KOPT-K1 (cell line): ENCODE data around the gene NKAIN2.
"Not testable (repeated sequence)": the region's sequence is repeated elsewhere in the genome, so short reads cannot be mapped to it uniquely, and the experiment has no call there.

Experiments used
- H3K27ac ChIP-seq: fragments of 200-600 bp; sonication (generic); 2 replicates; pipeline ENCODE4 v1.5.1; 2016; ENCODE audit warnings: antibody characterized with exemption, mild to moderate bottlenecking, low read depth, low read length; ENCODE audit not compliant: poor library complexity, severe bottlenecking
- H3K36me3 ChIP-seq: fragments of 200-600 bp; sonication (generic); 2 replicates; pipeline ENCODE4 v1.5.1; 2017; ENCODE audit warnings: antibody characterized with exemption, mild to moderate bottlenecking, low read length, moderate library complexity; ENCODE audit not compliant: insufficient read depth
- H3K9me3 ChIP-seq: fragments of 200-600 bp; sonication (generic); 2 replicates; pipeline ENCODE4 v1.5.1; 2017; ENCODE audit warnings: antibody characterized with exemption, low read length, mild to moderate bottlenecking; ENCODE audit not compliant: insufficient read depth, poor library complexity, severe bottlenecking

Gene NKAIN2

GRCh38 chr6:124389127-124389526, 585.5 kb downstream of the NKAIN2 start:
- H3K36me3 ChIP-seq = no peaks in the 10 kb centered on the region
- no peak overlapping the region for H3K27ac ChIP-seq
- no peaks in the 10 kb centered on the region for H3K9me3 ChIP-seq

DNA sequence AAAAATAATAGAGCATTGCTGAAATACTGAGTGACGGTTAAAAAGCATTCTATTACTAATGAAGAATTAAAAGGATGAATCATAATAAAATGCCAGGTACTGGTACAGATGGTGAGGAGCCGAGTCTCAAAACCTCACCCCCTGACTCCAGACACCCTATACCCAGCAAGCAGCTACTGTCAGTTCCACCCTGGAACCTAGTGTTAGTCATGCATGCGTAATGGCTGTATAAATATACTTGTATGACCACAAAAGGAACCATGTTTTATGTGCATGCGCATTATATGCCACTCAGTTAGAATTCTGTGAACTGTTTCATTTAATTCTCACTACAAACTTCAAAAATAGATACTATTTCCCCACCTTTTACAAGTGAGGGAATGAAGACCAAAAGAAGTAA, 589.9 kb downstream of the NKAIN2 start:
- Histone ChIP-seq H3K9me3 (no peaks in the 10 kb centered on the region), H3K36me3 (no peaks in the 10 kb centered on the region), H3K27ac (no peak overlapping the region)

DNA sequence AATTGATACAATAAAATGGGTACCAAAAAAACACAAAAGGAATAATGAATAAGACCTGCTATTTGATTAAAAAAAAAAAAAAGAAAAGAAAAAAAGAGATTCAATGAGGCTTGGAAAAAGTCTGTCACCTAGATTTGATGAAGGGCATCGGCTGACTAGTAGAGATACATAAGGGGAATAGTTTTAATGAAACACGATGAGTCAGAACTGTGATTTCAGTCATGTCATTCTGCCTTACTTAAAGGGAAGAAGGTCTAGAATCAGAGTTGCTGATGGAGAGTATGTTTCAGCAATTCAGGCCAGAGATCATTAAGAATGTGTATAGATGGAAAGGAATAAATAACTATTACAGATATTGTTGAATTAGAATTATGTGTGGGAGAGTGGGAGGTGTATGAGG, 592.7 kb downstream of the NKAIN2 start:
- no peaks in the 10 kb centered on the region for H3K9me3 ChIP-seq

GRCh38 chr6:124400261-124400999, 596.8 kb downstream of the NKAIN2 start:
- Histone ChIP-seq H3K27ac (no peak overlapping the region), H3K36me3 (no peaks in the 10 kb centered on the region), H3K9me3 (no peaks in the 10 kb centered on the region)

More for the DNA sequence above, 592.7 kb downstream of the NKAIN2 start:
- Histone ChIP-seq H3K36me3 (no peaks in the 10 kb centered on the region), H3K27ac (no peak overlapping the region)

DNA sequence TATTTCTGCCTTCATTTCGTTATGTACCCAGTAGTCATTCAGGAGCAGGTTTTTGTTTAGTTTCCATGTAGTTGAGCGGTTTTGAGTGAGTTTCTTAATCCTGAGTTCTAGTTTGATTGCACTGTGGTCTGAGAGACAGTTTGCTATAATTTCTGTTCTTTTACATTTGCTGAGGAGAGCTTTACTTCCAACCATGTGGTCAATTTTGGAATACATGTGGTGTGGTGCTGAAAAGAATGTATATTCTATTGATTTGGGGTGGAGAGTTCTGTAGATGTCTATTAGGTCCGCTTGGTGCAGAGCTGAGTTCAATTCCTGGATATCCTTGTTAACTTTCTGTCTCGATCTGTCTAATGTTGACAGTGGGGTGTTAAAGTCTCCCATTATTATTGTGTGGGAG, 606.8 kb downstream of the NKAIN2 start:
- H3K36me3 ChIP-seq, H3K27ac ChIP-seq, H3K9me3 ChIP-seq: not testable (repeated sequence)

DNA sequence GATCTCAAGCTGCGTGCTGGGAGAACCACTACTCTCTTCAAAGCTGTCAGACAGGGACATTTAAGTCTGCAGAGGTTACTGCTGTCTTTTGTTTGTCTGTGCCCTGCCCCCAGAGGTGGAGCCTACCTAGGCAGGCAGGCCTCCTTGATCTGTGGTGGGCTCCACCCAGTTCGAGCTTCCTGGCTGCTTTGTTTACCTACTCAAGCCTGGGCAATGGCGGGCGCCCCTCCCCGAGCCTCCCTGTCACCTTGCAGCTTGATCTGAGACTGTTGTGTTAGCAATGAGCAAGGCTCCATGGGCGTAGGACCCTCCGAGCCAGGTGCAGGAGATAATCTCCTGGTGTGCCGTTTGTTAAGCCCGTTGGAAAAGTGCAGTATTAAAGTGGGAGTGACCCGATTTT, 609.0 kb downstream of the NKAIN2 start:
- not testable (repeated sequence) for H3K9me3 ChIP-seq, H3K27ac ChIP-seq, H3K36me3 ChIP-seq

DNA sequence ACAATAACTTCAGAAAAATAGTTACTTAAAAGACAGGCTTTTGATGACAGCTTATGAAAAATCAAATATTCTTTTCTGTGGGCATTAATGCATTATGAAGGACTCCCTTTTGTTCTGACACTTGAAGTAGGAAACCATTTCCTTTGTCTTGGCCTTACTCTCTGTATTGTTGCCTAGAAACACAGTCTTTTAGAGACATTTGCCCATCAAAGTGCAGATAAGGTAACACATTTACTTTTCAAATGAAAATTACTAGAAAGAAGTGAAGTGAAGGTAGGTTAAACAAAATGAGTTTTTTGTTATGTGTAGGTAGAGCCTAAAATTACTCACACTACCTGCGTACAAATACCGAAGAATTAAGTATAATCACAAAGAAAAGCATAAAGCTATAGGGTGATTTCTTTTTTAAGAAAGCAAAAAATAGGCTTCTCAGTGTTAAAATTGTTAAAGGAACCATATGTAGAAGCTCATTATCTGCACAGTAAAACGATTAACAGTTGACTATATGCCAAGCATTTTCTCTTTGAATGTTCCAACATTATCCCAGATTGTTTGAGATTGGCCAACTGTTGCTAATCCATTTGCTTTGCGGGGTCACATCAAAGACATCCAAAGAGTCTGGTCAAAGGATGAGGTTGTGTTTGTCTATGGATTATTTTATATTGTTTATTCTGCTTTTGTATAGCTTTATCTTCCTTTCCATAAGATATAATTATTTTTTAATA, 616.6 kb downstream of the NKAIN2 start:
- Histone ChIP-seq H3K9me3 (no peaks in the 10 kb centered on the region), H3K27ac (no peak overlapping the region), H3K36me3 (no peaks in the 10 kb centered on the region)

DNA sequence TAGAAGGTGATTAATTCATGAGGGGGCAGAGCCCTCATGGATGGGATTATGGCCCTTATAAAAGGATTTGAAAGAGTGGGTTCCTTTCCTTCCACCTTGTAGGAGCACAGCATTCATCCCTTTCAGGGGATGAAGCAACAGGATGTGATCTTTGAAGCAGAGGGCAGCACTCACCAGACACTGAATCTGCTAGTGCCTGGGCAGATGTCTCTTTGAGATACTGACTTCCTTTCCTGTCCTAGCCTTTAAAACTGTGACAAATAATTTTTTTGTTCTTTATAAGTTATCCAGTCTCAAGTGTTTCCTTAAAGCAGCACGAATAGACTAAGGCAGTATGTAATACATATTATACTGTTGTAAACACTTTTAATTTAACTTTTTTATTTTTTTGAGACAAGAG, 620.0 kb downstream of the NKAIN2 start:
- H3K9me3 ChIP-seq = no peaks in the 10 kb centered on the region
- H3K36me3 ChIP-seq = no peaks in the 10 kb centered on the region
- no peak overlapping the region for H3K27ac ChIP-seq

DNA sequence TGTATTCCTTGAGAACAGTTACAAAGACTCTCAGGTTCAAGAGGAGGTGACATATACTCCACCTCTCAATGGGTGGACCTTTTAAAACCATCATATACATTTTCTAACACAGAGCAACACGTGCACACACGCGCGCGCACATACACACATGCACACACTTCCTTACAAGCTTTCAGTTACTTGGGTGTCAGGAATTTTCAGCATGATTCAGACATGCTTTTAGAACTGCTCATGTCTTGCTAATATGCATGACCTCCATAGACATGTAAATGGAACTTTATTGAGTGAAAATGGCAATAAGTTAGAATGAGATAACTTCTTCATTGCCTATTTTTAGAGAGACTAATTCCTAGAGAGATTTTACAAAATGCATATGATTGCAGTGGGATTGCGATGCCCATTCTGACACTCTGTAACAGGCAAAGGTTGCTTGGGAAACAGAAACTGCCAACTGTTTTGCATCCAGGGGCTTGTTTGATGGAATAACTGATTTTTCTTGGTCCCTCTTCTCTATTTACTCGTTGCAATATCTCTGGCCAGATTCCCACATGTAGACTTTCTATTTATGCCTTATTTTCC, 627.2 kb downstream of the NKAIN2 start:
- no peak overlapping the region for H3K27ac ChIP-seq
- H3K36me3 ChIP-seq = no peaks in the 10 kb centered on the region
- no peaks in the 10 kb centered on the region for H3K9me3 ChIP-seq

DNA sequence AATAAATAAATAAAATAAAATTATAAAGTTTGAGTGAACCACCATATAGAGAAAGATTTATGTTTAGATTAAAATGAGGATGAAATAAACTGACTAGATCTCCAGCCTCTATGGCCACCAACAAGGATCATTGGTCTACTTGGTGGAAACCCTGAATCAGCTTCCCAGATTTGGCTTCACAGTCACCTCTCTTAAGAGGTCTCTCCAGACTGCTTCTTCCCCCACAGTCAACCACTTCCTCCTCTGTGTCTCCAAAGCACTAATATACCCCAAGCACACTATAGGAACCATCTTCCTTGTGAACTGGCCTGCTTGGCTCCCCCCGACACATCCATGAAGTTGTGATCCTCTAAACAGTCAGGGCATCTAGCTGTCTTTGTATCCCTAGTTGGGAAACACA, 629.0 kb downstream of the NKAIN2 start:
- Histone ChIP-seq H3K36me3 (no peaks in the 10 kb centered on the region), H3K9me3 (no peaks in the 10 kb centered on the region)

GRCh38 chr6:124433387-124434160, 629.9 kb downstream of the NKAIN2 start:
- Histone ChIP-seq H3K27ac (no peak overlapping the region), H3K36me3 (no peaks in the 10 kb centered on the region), H3K9me3 (no peaks in the 10 kb centered on the region)

More for the DNA sequence above, 629.0 kb downstream of the NKAIN2 start:
- H3K27ac ChIP-seq = no peak overlapping the region

GRCh38 chr6:124434421-124434820, 630.8 kb downstream of the NKAIN2 start:
- H3K9me3 ChIP-seq = no peaks in the 10 kb centered on the region
- H3K27ac ChIP-seq = no peak overlapping the region
- H3K36me3 ChIP-seq = no peaks in the 10 kb centered on the region

- Histone ChIP-seq H3K27ac (no peak overlapping the region), H3K9me3 (no peaks in the 10 kb centered on the region), H3K36me3 (no peaks in the 10 kb centered on the region)
These were observed 633.1 kb downstream of the NKAIN2 start for GRCh38 chr6:124436803-124437202.

- Histone ChIP-seq H3K9me3 (no peaks in the 10 kb centered on the region), H3K36me3 (no peaks in the 10 kb centered on the region), H3K27ac (no peak overlapping the region)
These were observed 634.9 kb downstream of the NKAIN2 start for GRCh38 chr6:124438546-124439065.

DNA sequence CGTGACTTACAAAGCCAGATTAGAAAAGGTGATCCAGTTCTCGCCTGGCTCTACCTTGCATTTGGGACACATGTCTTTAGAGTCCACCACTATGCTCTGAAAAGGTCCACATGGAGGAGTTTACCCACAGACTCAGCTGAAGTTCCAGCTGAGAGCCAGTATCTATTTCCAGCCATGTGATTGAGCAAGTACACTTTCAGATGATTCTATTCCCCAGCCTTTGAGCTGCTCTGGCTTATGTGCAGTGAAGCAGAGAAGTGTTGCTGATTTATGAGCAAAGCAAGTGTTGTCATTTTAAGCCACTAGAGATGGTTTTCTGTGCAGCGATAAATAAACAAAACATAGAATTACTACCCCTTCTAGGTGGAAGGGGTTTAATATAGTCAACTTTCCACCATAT, 637.8 kb downstream of the NKAIN2 start:
- Histone ChIP-seq H3K36me3 (no peaks in the 10 kb centered on the region), H3K9me3 (no peaks in the 10 kb centered on the region), H3K27ac (no peak overlapping the region)
